Transverse colon (tissue), 4 donors: ENCODE data around the gene SLC19A1. TPM values are rescaled to one million over a fixed set of nuclear protein-coding genes. Genes with fewer than 3 reads are reported as not detected.

ENCODE experiments used
- DNase-seq: peaks from one replicate; pipeline ENCODE4 v3.0.0-alpha.2; 2019
- H3K27ac ChIP-seq, 4 donors: fragments of 200-600 bp; sonication (generic); 2 replicates each; pipeline ENCODE4 v1.5.1; 2016 to 2018; ENCODE audit warnings: inconsistent platforms in 4 of 4
- H3K27me3 ChIP-seq: fragments of 200-600 bp; sonication (generic); 2 replicates; pipeline ENCODE4 v1.5.1; 2017; ENCODE audit warnings: inconsistent platforms
- H3K36me3 ChIP-seq, 4 donors: fragments of 200-600 bp; sonication (generic); 2 replicates each; pipeline ENCODE4 v1.5.1; 2017 to 2019; ENCODE audit warnings: inconsistent platforms in 4 of 4
- H3K4me1 ChIP-seq, 4 donors: fragments of 200-600 bp; sonication (generic); 2 replicates each; pipeline ENCODE4 v1.5.1; 2017 to 2020; ENCODE audit warnings: inconsistent platforms in 4 of 4
- H3K4me3 ChIP-seq, 4 donors: fragments of 200-600 bp; sonication (generic); 1 replicate in 1 of 4; 2 replicates in 3 of 4; pipeline versions ENCODE4 v1.5.1 to v1.6.1; 2017 to 2019; ENCODE audit warnings: inconsistent platforms in 4 of 4
- H3K9me3 ChIP-seq, 2 donors: fragments of 200-600 bp; sonication (generic); 2 replicates each; pipeline ENCODE4 v1.5.1; 2017 to 2019; ENCODE audit warnings: inconsistent platforms in 2 of 2
- EP300 ChIP-seq: sonication (generic); formaldehyde crosslinking; IDR thresholded peaks from one replicate; pipeline ENCODE4 v1.6.1; 2017; ENCODE audit warnings: antibody characterized with exemption, low read depth
- POLR2A ChIP-seq: fragments of 450-650 bp; IDR thresholded peaks from one replicate; pipeline ENCODE4 v1.6.1; 2016; ENCODE audit warnings: antibody characterized with exemption, mild to moderate bottlenecking, moderate library complexity
- POLR2AphosphoS5 ChIP-seq, 3 donors: sonication (generic); formaldehyde crosslinking; IDR thresholded peaks; one replicate each; pipeline ENCODE4 v1.6.1; 2016; ENCODE audit warnings: antibody characterized with exemption in 3 of 3
- WGBS, 2 donors: methylation state at CpG; one replicate each; pipeline ENCODE4 v1.1.5; 2018; ENCODE audit warnings: low coverage in 1 of 2; 5-methylcytosine and 5-hydroxymethylcytosine counted together
- in situ Hi-C, 4 donors: fragments of 200-750 bp; cut with MboI; loops; one replicate each; pipeline versions ENCODE4 v1.15.0 to v1.15.1; 2017; ENCODE audit warnings: low sequenced_read_pairs in 3 of 4, low pct_ligation_motif_present in 1 of 4, low pct_unique_long_range_greater_than_20kb in 1 of 4
- intact Hi-C: fragments of 100-400 bp; cut with DNase I; formaldehyde crosslinking; loops from one replicate; pipeline ENCODE4 v1.15.1; 2023; ENCODE audit warnings: low total_unique reads
- total RNA-seq, 4 donors: library from RNA; depleted of rRNA; stranded (reverse); fragments of >200 nt; gene quantifications; one replicate each; pipeline ENCODE4 v1.1.0, GENCODE V29; 2016
- TF ChIP-seq, protein P1 (sequence below), 5 experiments: fragments of 200-600 bp in 3 of 5; fragments of 450-650 bp in 2 of 5; sonication (generic) in 3 of 5; IDR thresholded peaks; 1 replicate in 2 of 5; 2 replicates in 3 of 5; pipeline ENCODE4 v1.5.1; 2016 to 2017; ENCODE audit warnings: antibody characterized with exemption in 5 of 5, inconsistent platforms in 3 of 5, mild to moderate bottlenecking in 2 of 5, moderate library complexity in 1 of 5

The SLC19A1 gene
- total RNA-seq, 4 donors from 2014 or later = 8.3 to 24.1 (median 17.3) TPM

DNA sequence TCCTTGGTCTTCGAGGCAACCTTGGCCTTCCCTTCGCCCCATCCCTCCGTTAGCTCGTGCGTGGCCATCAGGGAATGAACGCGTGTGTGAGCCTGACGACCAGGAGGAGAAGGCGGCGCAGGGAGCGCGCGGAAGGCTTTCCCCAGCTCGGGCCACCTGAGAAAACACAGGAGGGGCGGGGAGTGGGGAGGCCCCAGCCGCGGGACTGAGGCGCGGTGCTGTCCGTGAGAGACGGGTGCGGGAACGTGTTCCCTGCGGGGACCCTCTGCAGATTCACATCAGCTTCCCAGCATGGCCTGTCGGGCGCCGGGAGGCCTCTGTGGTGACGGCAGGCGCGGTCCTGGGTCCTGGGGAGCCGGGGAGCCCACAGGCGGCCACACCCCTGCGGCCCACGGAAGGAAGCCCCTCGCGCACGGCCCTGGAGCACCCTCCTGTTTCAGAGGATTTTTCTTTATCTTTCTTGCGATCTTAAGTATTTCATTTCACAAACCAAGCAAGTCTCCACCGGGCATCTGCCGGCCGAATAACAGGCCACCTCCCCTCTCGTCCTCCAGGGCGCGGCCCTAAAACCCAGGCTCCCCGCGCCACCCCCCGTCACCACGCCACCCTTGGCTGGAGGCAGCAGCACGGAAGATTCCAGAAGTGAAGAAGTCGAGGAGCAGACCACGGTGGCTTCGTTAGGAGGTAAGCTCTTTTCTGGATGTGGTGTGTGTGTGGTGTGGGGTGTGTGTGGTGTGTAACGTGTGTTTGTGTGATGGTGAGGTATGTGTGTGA is 66.3 kb downstream of the SLC19A1 start:
- intact Hi-C loops (no loop called here), in situ Hi-C loops (loop anchor here in 1 of 4 donors (10.0 kb wide), 1 partner anchor 119 kb away; no protein-coding TSS in a partner anchor)
- DNase-seq = no peak
- H3K36me3 ChIP-seq = no peaks in the 10 kb centered on the region
- TF ChIP-seq POLR2A (no peak), POLR2AphosphoS5 (IDR thresholded peaks at IDR 0.05) (no peak), EP300 (no peak)
- TF ChIP-seq, protein P1, sequence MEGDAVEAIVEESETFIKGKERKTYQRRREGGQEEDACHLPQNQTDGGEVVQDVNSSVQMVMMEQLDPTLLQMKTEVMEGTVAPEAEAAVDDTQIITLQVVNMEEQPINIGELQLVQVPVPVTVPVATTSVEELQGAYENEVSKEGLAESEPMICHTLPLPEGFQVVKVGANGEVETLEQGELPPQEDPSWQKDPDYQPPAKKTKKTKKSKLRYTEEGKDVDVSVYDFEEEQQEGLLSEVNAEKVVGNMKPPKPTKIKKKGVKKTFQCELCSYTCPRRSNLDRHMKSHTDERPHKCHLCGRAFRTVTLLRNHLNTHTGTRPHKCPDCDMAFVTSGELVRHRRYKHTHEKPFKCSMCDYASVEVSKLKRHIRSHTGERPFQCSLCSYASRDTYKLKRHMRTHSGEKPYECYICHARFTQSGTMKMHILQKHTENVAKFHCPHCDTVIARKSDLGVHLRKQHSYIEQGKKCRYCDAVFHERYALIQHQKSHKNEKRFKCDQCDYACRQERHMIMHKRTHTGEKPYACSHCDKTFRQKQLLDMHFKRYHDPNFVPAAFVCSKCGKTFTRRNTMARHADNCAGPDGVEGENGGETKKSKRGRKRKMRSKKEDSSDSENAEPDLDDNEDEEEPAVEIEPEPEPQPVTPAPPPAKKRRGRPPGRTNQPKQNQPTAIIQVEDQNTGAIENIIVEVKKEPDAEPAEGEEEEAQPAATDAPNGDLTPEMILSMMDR (IDR thresholded peaks at IDR 0.05) = no peak
- H3K27me3 ChIP-seq = no peaks in the 10 kb centered on the region
- no peak overlapping the region for H3K4me3 ChIP-seq
- no peak overlapping the region for H3K27ac ChIP-seq
- peaks cover 13 to 30% (median 21%) of the 10 kb centered on the region in 4 donors for H3K4me1 ChIP-seq
- H3K9me3 ChIP-seq = no peaks in the 10 kb centered on the region
- 89% methylated on average over 53 of the region's 53 CpGs; no CpG with 5 or more reads in 1 of the 2 donors for WGBS, 2 donors

DNA sequence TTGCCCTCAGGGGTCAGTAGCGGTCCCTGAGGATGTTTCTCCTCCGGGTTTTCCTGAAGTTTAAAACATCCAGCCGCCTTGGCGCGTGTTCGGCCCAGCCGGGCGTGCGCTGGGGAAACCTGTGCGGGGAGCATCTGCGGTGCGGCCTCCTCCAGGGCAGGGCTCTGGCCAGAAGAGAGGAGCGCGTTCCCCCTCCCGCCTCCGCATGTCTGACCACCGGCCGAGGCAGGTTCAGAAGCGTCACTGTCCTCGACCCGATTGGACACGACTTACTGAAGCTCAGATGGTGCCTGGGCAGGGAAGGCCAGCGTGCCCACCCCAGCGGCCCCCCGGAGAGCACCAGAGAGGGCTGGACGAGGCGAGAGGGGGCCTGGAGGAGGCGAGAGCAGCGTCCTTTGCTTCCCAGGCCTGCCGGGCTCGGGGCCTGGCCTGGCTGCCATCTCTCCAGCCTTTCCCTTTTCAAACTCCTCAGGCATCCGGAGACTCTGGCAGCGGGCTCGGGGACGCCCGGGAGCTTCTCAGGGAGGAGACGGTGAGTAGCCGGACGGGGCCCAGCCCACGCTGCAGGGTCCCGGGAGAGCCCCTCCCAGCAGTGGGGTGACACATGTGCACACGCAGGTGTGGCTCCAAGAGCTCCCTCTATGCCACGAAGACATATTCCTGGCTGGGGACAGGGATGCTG is 67.1 kb downstream of the SLC19A1 start:
- no peaks in the 10 kb centered on the region for H3K27me3 ChIP-seq
- no peaks in the 10 kb centered on the region for H3K9me3 ChIP-seq
- in situ Hi-C loops (loop anchor here in 1 of 4 donors (10.0 kb wide), 1 partner anchor 120 kb away; no protein-coding TSS in a partner anchor), intact Hi-C loops (no loop called here)
- no peak for TF ChIP-seq EP300
- no peak overlapping the region for H3K4me3 ChIP-seq
- no peaks in the 10 kb centered on the region for H3K36me3 ChIP-seq
- WGBS, 2 donors = 88% methylated on average over 32 of the region's 43 CpGs; no CpG with 5 or more reads in 1 of the 2 donors
- no peak overlapping the region for H3K27ac ChIP-seq
- H3K4me1 ChIP-seq = peaks cover 13 to 36% (median 27%) of the 10 kb centered on the region in 4 donors
- no peak for DNase-seq

DNA sequence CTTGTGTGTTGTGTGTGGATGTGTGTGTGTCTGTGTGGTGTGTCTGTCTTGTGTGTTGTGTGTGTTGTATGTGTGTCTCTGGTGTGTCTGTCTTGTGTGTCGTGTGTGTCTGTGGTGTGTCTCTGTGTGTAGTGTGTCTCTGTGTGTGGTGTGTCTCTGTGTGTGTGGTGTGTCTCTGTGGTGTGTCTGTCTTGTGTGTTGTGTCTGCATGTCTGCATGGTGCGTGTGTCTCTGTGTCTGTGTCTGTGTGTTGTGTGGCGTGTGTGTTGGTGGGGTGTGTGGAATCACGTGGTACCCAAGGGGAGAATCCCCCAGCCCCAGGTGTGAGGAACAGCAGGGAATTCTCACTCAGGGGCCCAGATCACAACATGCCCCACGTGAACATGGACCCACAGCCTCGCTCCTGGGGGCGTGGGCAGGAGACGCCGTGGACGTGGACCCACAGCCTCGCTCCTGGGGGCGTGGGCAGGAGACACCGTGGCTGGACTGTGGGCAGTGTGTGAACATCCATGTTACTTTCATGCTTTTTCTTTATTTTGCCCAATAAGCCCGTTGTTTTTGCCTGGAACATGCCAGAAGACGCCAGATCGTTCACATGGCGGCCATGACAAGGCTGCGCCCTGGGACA is 67.8 kb downstream of the SLC19A1 start:
- in situ Hi-C loops = loop anchor here in 3 of 4 donors (10.0 to 25.0 kb wide), 3 partner anchors 120 to 312 kb away; partner anchors contain the start of gene POFUT2 (in 1 of the 3)
- Histone ChIP-seq H3K27me3 (no peaks in the 10 kb centered on the region), H3K9me3 (no peaks in the 10 kb centered on the region), H3K27ac (no peak overlapping the region), H3K4me1 (peaks cover 13 to 42% (median 27%) of the 10 kb centered on the region in 4 donors), H3K4me3 (no peak overlapping the region), H3K36me3 (no peaks in the 10 kb centered on the region)
- no peak for DNase-seq
- WGBS, 2 donors = 94% methylated on average over 18 of the region's 18 CpGs; no CpG with 5 or more reads in 1 of the 2 donors
- intact Hi-C loops = no loop called here
- TF ChIP-seq EP300 (no peak), POLR2A (no peak), POLR2AphosphoS5 (IDR thresholded peaks at IDR 0.05) (no peak)
- TF ChIP-seq, protein P1 (IDR thresholded peaks at IDR 0.05) = no peak

DNA sequence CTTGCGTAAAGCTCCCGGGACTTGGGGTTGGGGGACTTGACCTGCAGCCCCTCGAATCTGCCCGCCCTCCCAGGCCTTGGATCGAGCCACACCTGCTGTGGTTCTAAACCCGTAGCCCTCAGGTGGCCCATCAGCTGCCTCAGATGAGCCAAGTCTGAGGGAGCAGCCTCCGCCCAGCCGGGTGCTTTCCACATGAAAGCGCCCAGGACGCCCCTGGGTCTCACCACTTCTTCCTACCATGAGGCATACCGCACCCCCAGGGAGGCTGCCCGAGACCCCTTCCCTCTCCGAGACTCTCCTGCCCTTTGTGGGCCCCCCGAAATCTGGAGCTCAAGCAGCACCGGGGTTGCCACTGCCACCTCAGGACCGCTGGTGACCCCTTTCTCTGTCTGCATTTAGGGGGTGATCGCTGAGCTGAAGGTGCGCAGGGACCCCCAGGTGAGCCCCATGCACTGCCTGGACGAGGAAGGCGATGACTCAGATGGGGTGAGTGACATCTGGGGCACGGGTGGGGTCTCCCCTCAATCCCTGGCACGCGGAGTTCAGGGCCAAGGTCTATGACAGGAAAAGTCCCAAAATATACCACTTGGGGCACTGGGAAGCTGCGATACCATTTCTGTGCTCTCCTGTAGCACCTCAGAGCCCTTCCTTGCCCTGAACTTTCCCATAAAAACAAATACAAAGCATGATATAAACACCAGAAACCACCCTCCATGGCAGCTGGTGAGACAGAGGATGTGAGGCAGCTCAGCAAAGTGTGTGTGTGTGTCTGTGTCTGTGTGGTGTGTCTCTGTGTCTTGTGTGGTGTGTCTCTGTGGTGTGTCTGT is 68.5 kb downstream of the SLC19A1 start:
- Histone ChIP-seq H3K27me3 (no peaks in the 10 kb centered on the region), H3K4me3 (no peak overlapping the region), H3K4me1 (peaks cover 12 to 46% (median 26%) of the 10 kb centered on the region in 4 donors), H3K9me3 (no peaks in the 10 kb centered on the region), H3K36me3 (no peaks in the 10 kb centered on the region), H3K27ac (no peak overlapping the region)
- TF ChIP-seq, protein P1 (IDR thresholded peaks at IDR 0.05) = no peak
- TF ChIP-seq EP300 = no peak
- TF ChIP-seq POLR2A = no peak
- TF ChIP-seq POLR2AphosphoS5 (IDR thresholded peaks at IDR 0.05) = no peak
- in situ Hi-C loops (loop anchor here in 3 of 4 donors (10.0 to 25.0 kb wide), 3 partner anchors 121 to 311 kb away; partner anchors contain the start of gene POFUT2 (in 1 of the 3)), intact Hi-C loops (no loop called here)
- DNase-seq = no peak
- WGBS, 2 donors = 82% methylated on average over 24 of the region's 24 CpGs; no CpG with 5 or more reads in 1 of the 2 donors
